GM10266 (cell line): ENCODE results near the gene LRMDA.

Experiments
- DNase-seq: peaks from one replicate; pipeline ENCODE4 v3.0.0; 2012; ENCODE audit errors: extremely low spot score
- TF ChIP-seq, protein P1 (sequence below): IDR thresholded peaks from 2 replicates; pipeline ENCODE4 v1.5.1; 2012; ENCODE audit warnings: mild to moderate bottlenecking, low read depth; ENCODE audit not compliant: control insufficient read depth, insufficient read depth; ENCODE audit errors: missing control alignments

LRMDA gene

DNA sequence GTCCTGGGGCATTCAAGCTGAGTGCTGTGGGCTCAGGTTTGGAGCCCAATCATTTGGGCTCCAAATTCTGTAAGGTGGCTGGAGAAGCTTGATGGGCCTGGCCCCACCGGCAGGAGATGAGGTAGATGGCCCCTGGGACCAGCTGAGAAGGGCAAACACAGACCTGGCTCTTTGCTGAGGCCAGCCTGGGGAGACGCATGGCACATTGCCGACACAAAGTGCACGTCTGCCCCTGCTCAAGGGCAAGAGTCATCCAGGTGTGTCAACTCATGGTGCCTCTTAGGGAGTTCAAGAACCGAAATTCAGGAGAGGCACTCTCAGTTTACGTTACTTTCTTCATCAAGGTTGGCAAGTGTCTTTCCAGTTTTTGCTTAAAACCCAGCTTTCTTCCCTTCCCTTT lies 227.5 kb downstream of the LRMDA start:
- no peak for DNase-seq
- TF ChIP-seq, protein P1, sequence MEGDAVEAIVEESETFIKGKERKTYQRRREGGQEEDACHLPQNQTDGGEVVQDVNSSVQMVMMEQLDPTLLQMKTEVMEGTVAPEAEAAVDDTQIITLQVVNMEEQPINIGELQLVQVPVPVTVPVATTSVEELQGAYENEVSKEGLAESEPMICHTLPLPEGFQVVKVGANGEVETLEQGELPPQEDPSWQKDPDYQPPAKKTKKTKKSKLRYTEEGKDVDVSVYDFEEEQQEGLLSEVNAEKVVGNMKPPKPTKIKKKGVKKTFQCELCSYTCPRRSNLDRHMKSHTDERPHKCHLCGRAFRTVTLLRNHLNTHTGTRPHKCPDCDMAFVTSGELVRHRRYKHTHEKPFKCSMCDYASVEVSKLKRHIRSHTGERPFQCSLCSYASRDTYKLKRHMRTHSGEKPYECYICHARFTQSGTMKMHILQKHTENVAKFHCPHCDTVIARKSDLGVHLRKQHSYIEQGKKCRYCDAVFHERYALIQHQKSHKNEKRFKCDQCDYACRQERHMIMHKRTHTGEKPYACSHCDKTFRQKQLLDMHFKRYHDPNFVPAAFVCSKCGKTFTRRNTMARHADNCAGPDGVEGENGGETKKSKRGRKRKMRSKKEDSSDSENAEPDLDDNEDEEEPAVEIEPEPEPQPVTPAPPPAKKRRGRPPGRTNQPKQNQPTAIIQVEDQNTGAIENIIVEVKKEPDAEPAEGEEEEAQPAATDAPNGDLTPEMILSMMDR: no peak

DNA sequence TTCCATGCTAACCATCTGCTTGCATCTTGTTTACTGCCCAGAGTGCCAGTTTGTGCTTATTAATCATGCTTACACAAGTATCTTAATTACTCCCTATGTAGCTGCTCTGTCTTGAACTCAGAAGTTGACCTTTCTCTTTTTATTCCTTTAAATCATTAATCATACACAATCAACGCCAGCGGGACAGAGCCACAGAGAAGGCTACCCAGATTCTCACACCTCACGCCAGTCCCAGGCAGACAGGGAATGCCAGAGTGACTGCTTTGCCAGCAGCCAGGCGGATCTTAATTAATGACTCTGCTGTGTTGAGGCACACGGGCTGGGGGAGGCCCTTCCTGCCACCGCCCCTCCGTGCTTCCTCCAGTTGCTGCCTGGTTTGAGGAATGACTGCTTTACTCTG lies 229.4 kb downstream of the LRMDA start:
- DNase-seq: no peak

DNA sequence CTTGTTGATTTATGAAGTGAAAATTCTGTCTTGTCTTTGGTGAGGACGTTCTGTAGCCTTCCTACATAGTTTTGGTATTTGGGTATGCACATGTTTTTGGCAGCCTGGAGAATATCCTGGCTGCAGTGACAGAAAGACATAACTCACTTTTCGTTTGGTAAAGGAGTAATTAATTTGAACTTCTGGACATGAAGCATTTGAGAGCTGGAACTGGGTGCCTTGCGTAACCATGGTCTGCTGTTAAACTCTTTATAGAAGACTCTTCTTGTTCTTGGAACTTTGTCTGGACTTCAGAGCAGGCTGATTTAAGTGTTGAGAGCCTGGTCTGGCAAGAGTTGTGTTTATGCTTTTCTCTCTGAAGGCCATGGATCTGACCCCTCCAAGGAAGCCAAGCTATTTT lies 231.3 kb downstream of the LRMDA start:
- TF ChIP-seq, protein P1: no peak
- no peak for DNase-seq

More for the DNA sequence above, 229.4 kb downstream of the LRMDA start:
- TF ChIP-seq, protein P1: no peak

DNA sequence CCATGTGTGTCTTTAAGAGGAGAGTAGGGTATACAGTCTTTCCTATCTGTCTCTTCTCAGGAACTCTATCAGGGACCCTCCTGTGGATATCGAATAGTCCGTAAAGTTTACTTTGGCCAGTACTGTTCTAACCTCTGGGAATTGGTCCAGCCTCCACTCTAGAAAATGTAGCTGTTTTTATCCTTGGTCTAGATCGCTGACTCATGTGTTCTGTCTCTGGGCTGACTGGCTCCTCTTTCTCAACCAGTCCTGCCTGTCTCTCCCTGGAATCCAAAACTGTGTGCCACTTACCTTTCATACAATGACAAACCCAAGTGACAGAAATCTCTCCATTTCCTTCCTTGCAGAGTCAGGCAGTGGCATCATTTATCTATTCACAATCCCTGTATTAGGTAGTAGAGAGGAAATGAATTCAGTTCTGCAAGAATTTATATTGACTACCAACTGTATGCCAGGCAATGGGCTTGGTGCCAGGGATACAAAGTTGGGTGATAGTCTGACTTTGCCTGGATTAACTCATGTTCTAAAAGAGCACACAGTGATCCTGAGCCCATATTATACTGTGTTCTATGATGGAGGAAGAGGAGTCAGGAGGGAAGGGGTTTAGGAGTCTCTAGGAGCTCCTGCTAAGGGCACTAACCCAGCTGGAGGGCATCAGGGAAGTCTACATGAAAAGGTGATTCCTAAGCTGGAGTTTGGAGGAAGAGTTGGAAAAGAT lies 232.7 kb downstream of the LRMDA start:
- TF ChIP-seq, protein P1: no peak
- DNase-seq: no peak

DNA sequence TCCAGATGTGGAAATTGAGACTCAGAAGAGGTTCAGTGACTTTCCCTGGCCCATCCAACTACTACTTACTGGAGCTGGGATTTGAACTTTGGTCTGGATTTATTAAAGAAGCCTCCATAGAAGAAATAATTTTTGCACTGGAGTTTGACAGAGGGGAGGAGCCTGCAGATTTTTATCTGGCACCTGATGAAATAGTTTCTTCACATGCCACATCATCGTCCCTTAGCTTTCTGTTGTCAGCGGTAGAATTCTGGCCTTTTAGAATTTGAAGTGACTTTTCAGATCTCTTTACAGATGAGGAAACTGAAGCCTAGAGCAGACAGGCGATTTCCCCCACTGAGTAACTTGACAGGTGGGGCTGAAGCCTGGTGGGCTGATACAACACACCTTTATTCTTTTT lies 233.5 kb downstream of the LRMDA start:
- no peak for DNase-seq
- TF ChIP-seq, protein P1: no peak

DNA sequence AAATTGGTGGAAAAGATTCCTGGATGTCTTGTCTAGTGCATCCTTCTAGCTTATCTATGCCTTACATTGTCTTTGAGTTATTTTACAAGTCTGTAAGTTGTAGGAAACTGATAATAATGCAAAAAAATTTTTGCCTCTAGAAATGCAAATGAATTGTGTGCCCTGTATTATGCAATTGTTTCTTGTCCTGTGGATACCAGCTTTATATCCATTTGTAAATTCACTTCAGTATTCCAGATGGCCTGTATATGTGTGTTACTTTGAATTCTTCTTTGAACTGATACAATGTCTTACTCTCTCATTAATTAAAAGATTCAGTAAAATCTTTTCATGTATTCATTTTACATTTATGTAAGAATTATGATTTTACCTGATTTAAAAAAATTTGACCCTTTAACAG lies 234.3 kb downstream of the LRMDA start:
- TF ChIP-seq, protein P1: no peak
- no peak for DNase-seq

DNA sequence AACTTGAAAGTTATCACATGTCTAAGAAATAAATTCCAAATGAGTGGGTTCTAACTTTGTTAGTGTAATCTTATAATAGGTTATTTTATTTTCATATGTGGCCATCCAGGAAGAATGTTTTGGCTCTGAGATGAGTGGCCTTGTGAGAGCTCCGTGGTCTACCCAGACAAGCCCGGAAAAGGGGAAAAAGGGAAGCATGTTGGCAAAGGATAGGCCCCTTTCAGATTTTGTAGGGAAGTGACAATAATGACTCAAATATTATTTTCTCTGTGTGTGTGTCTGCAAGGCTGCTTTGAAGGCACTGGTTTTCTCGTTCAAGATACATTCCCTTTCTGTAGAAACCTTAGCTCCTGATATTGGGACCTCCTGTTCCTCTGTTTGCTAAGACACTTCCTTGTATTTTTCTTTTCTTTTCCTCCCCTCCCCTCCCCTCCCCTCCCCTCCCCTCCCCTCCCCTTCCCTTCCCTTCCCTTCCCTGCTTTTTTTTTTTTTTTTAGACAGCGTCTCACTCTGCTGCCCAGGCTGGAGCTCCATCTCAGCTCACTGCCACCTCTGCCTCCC lies 240.8 kb downstream of the LRMDA start:
- no peak for DNase-seq
- TF ChIP-seq, protein P1: no peak
